ENCODE results near the gene ACTN4. TPM values are rescaled to one million over a fixed set of nuclear protein-coding genes. Genes with fewer than 3 reads are reported as not detected.
A peak's percentile ranks its signal among the peaks of the same experiment; 100 is the strongest.

The ACTN4 gene
- total RNA-seq, 1 donor: 280 TPM

- no peak for DNase-seq (ENCODE audit: low read depth)
- no peak for TF ChIP-seq CTCF (IDR thresholded peaks at IDR 0.05; ENCODE audit: insufficient read depth, low read length)
- no peak overlapping the region for H3K4me3 ChIP-seq (ENCODE audit: low read depth, low read length)
Measured at GRCh38 chr19:38692458-38693379, 45.3 kb downstream of the ACTN4 start.

- no peak overlapping the region for H3K4me3 ChIP-seq (ENCODE audit: low read depth, low read length)
- no peak for TF ChIP-seq CTCF (IDR thresholded peaks at IDR 0.05; ENCODE audit: insufficient read depth, low read length)
- peak; percentile 69 for DNase-seq (ENCODE audit: low read depth)
Measured at GRCh38 chr19:38693380-38694223, 46.2 kb downstream of the ACTN4 start.

- H3K4me3 ChIP-seq (ENCODE audit: low read depth, low read length): no peak overlapping the region
- no peak for DNase-seq (ENCODE audit: low read depth)
- TF ChIP-seq CTCF (IDR thresholded peaks at IDR 0.05; ENCODE audit: insufficient read depth, low read length): no peak
Measured at GRCh38 chr19:38695317-38695683, 47.9 kb downstream of the ACTN4 start.

GRCh38 chr19:38695832-38696728 lies 48.6 kb downstream of the ACTN4 start:
- H3K4me3 ChIP-seq (ENCODE audit: low read depth, low read length): no peak overlapping the region
- DNase-seq (ENCODE audit: low read depth): no peak
- TF ChIP-seq CTCF (IDR thresholded peaks at IDR 0.05; ENCODE audit: insufficient read depth, low read length): no peak

GRCh38 chr19:38696729-38697055 lies 49.2 kb downstream of the ACTN4 start:
- TF ChIP-seq CTCF (IDR thresholded peaks at IDR 0.05; ENCODE audit: insufficient read depth, low read length): no peak
- DNase-seq (ENCODE audit: low read depth): no peak
- H3K4me3 ChIP-seq (ENCODE audit: low read depth, low read length): no peak overlapping the region

- H3K4me3 ChIP-seq (ENCODE audit: low read depth, low read length): no peak overlapping the region
- TF ChIP-seq CTCF (IDR thresholded peaks at IDR 0.05; ENCODE audit: insufficient read depth, low read length): no peak
- DNase-seq (ENCODE audit: low read depth): no peak
Measured at GRCh38 chr19:38697197-38697596, 49.7 kb downstream of the ACTN4 start.

Data from fibroblast of the aortic adventitia (primary cell).